Endothelial cell (in vitro differentiated cells): ENCODE results near the gene TNS2. TPM values are rescaled to one million over a fixed set of nuclear protein-coding genes. Genes with fewer than 3 reads are reported as not detected.

Source experiments
- DNase-seq: peaks from one replicate; pipeline ENCODE4 v3.0.0; 2021; ENCODE audit warnings: low spot score
- H3K27ac Mint-ChIP-seq: one replicate; pipeline ENCODE4 v1.8.0; 2021; ENCODE audit warnings: mixed read lengths, inconsistent platforms; ENCODE audit not compliant: unreplicated experiment
- H3K27me3 Mint-ChIP-seq: one replicate; pipeline ENCODE4 v1.8.0; 2021; ENCODE audit warnings: mild to moderate bottlenecking, moderate library complexity, mixed read lengths, inconsistent platforms; ENCODE audit not compliant: unreplicated experiment
- H3K36me3 Mint-ChIP-seq: one replicate; pipeline ENCODE4 v1.8.0; 2021; ENCODE audit warnings: mild to moderate bottlenecking, low read depth, mixed read lengths, inconsistent platforms; ENCODE audit not compliant: unreplicated experiment
- H3K4me1 Mint-ChIP-seq: one replicate; pipeline ENCODE4 v1.8.0; 2021; ENCODE audit warnings: mild to moderate bottlenecking, mixed read lengths, inconsistent platforms; ENCODE audit not compliant: unreplicated experiment
- H3K4me3 Mint-ChIP-seq: one replicate; pipeline ENCODE4 v1.8.0; 2021; ENCODE audit warnings: mild to moderate bottlenecking, mixed read lengths, inconsistent platforms; ENCODE audit not compliant: unreplicated experiment
- H3K9me3 Mint-ChIP-seq: one replicate; pipeline ENCODE4 v1.8.0; 2021; ENCODE audit warnings: mixed read lengths, inconsistent platforms; ENCODE audit not compliant: unreplicated experiment
- total RNA-seq: library from RNA; stranded (reverse); fragmentation: NEBNext Ultra II Directional; extraction: Animal tissue kit (Norgen Biotek cat#: 25700); gene quantifications from one replicate; pipeline ENCODE4 v1.2.1, GENCODE V29; 2021; ENCODE audit not compliant: unreplicated experiment
- TF ChIP-seq, protein P1 (sequence below): fragments of 200-600 bp; sonication (generic); IDR thresholded peaks from one replicate; pipeline ENCODE4 v1.5.0; 2021; ENCODE audit warnings: antibody characterized with exemption; ENCODE audit not compliant: unreplicated experiment

TNS2 gene
- total RNA-seq, 1 donor from 2014 or later = 112 TPM

DNA sequence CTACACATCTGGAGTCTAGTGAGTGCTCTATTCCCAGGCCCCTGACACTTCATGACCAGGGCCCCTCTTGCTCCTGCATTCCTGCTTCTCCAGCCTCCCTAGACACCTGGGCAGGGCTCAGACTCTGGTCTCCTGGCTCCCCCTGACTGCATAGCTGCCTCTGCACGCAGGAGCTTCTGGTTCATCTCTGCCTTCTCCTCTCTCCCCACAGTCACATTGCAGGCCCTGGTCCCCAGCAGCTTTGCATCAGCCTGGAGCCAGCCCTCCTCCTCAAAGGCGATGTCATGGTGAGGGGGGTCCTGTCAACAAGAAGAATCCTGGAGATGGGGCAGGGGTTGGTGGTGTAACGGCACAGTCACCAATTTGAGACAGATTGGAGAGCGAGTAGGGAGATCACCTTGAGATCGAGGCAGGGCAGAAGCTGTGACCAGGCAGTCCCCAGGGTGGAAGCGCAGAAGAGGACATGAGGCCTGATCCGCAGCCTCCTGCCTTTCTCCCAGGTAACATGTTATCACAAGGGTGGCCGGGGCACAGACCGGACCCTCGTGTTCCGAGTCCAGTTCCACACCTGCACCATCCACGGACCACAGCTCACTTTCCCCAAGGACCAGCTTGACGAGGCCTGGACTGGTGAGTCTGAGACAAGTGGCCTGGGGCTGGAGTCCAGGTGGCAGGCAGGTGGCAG, 8.1 kb downstream of the TNS2 start:
- DNase-seq = no peak
- H3K4me3 Mint-ChIP-seq = peak overlapping the region; percentile 40
- H3K9me3 Mint-ChIP-seq = no peaks in the 10 kb centered on the region

DNA sequence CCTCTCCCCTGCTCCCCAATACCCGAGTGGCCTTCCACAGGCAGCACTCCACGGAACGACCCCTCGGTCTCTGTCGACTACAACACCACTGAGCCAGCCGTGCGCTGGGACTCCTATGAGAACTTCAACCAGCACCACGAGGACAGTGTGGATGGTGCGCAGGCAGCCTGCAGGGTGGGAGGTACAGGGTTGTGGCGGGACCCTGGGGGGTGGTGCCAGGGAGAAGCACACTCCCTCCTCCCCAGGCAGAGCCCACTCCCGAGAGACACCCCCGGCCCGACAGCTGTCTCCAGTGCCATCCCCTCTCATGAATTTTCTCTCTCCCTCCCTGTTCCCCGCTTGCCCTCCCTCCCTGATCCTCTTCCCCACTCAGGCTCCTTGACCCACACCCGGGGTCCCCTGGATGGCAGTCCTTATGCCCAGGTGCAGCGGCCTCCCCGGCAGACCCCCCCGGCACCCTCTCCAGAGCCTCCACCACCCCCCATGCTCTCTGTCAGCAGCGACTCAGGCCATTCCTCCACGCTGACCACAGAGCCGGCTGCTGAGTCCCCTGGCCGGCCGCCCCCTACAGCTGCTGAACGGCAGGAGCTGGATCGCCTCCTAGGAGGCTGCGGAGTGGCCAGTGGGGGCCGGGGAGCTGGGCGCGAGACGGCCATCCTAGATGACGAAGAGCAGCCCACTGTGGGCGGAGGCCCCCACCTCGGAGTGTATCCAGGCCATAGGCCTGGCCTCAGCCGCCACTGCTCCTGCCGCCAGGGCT, 9.0 kb downstream of the TNS2 start:
- no peak overlapping the region for H3K4me3 Mint-ChIP-seq
- H3K9me3 Mint-ChIP-seq = no peaks in the 10 kb centered on the region
- peaks cover 7% of the 10 kb centered on the region for H3K4me1 Mint-ChIP-seq
- no peak for DNase-seq
- TF ChIP-seq, protein P1, sequence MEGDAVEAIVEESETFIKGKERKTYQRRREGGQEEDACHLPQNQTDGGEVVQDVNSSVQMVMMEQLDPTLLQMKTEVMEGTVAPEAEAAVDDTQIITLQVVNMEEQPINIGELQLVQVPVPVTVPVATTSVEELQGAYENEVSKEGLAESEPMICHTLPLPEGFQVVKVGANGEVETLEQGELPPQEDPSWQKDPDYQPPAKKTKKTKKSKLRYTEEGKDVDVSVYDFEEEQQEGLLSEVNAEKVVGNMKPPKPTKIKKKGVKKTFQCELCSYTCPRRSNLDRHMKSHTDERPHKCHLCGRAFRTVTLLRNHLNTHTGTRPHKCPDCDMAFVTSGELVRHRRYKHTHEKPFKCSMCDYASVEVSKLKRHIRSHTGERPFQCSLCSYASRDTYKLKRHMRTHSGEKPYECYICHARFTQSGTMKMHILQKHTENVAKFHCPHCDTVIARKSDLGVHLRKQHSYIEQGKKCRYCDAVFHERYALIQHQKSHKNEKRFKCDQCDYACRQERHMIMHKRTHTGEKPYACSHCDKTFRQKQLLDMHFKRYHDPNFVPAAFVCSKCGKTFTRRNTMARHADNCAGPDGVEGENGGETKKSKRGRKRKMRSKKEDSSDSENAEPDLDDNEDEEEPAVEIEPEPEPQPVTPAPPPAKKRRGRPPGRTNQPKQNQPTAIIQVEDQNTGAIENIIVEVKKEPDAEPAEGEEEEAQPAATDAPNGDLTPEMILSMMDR = no peak
- peaks cover 20% of the 10 kb centered on the region for H3K27me3 Mint-ChIP-seq
- peaks cover 27% of the 10 kb centered on the region for H3K36me3 Mint-ChIP-seq
- H3K27ac Mint-ChIP-seq = no peak overlapping the region

More for the DNA sequence above, 8.1 kb downstream of the TNS2 start:
- peaks cover 16% of the 10 kb centered on the region for H3K27me3 Mint-ChIP-seq
- TF ChIP-seq, protein P1 = no peak
- no peak overlapping the region for H3K27ac Mint-ChIP-seq
- peaks cover 7% of the 10 kb centered on the region for H3K4me1 Mint-ChIP-seq
- H3K36me3 Mint-ChIP-seq = peaks cover 27% of the 10 kb centered on the region

DNA sequence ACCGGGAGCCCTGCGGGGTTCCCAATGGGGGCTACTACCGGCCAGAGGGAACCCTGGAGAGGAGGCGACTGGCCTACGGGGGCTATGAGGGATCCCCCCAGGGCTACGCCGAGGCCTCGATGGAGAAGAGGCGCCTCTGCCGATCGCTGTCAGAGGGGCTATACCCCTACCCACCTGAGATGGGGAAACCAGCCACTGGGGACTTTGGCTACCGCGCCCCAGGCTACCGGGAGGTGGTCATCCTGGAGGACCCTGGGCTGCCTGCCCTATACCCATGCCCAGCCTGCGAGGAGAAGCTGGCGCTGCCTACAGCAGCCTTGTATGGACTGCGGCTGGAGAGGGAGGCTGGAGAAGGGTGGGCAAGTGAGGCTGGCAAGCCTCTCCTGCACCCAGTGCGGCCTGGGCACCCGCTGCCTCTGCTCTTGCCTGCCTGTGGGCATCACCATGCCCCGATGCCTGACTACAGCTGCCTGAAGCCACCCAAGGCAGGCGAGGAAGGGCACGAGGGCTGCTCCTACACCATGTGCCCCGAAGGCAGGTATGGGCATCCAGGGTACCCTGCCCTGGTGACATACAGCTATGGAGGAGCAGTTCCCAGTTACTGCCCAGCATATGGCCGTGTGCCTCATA, 9.7 kb downstream of the TNS2 start:
- H3K9me3 Mint-ChIP-seq = no peaks in the 10 kb centered on the region
- H3K36me3 Mint-ChIP-seq = peaks cover 33% of the 10 kb centered on the region
- H3K27me3 Mint-ChIP-seq = peaks cover 22% of the 10 kb centered on the region
- DNase-seq = no peak
- TF ChIP-seq, protein P1 = no peak
- H3K4me1 Mint-ChIP-seq = peaks cover 13% of the 10 kb centered on the region
- no peak overlapping the region for H3K27ac Mint-ChIP-seq
- no peak overlapping the region for H3K4me3 Mint-ChIP-seq

- peaks cover 17% of the 10 kb centered on the region for H3K4me1 Mint-ChIP-seq
- TF ChIP-seq, protein P1 = no peak
- no peaks in the 10 kb centered on the region for H3K9me3 Mint-ChIP-seq
- H3K27ac Mint-ChIP-seq = peak overlapping the region; percentile 57
- H3K27me3 Mint-ChIP-seq = peaks cover 24% of the 10 kb centered on the region
- peaks cover 36% of the 10 kb centered on the region for H3K36me3 Mint-ChIP-seq
- H3K4me3 Mint-ChIP-seq = no peak overlapping the region
- no peak for DNase-seq
These were observed 10.3 kb downstream of the TNS2 start for GRCh38 chr12:53060064-53060720.
